Left ventricle myocardium superior (tissue), 1 donor: ENCODE data around the gene INPPL1. TPM values are rescaled to one million over a fixed set of nuclear protein-coding genes. Genes with fewer than 3 reads are reported as not detected.

ENCODE experiments used
- ATAC-seq: fragments of 200-7000 bp; cut with Tn5 transposase; one replicate; pipeline ENCODE4 v1.9.1; 2020; ENCODE audit warnings: mild to moderate bottlenecking, moderate library complexity
- DNase-seq: peaks from one replicate; pipeline ENCODE4 v3.0.0-alpha.2; 2020
- intact Hi-C: fragments of 100-400 bp; cut with micrococcal nuclease; formaldehyde crosslinking; loops from one replicate; pipeline ENCODE4 v1.11.0; 2022
- total RNA-seq: library from RNA; stranded (reverse); fragmentation: NEBNext Ultra II Directional; extraction: Animal tissue kit (Norgen Biotek cat#: 25700); gene quantifications from one replicate; pipeline ENCODE4 v1.2.1, GENCODE V29; 2021
- donor health status: DM: no; HTN: yes; CAD: no; lungs with severe emphysema.

INPPL1 gene
- total RNA-seq, 1 donor from 2014 or later, result 136 TPM

DNA sequence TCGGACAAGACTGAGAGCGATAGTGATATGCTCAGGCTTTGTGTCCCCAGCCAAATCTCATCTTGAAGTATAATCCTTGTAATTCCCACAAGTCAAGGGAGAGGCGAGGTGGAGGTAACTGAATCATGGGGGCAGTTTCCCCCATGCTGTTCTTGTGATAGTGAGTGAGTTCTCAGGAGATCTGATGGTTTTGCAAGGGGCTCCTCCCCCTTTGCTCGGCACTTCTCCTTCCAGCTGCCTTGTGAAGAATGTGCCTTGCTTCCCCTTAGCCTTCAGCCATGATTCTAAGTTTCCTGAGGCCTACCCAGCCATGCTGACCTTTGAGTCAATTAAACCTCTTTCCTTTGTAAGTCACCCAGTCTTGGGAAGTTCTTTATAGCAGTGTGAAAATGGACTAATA, 15.5 kb upstream of the INPPL1 start:
- ATAC-seq, result no peak
- no peak for DNase-seq

GRCh38 chr11:72216638-72217037, 7.9 kb upstream of the INPPL1 start, which contains the start of gene FOLR2:
Gene FOLR2, plus strand, starts transcription at chr11:72216794. Its CDS starts 1,791 bp downstream, at chr11:72218585.
- DNase-seq, result no peak
- intact Hi-C loops, result no loop called here
- ATAC-seq, result peak; percentile 63

More for the DNA sequence above, 15.5 kb upstream of the INPPL1 start:
- intact Hi-C loops, result no loop called here

DNA sequence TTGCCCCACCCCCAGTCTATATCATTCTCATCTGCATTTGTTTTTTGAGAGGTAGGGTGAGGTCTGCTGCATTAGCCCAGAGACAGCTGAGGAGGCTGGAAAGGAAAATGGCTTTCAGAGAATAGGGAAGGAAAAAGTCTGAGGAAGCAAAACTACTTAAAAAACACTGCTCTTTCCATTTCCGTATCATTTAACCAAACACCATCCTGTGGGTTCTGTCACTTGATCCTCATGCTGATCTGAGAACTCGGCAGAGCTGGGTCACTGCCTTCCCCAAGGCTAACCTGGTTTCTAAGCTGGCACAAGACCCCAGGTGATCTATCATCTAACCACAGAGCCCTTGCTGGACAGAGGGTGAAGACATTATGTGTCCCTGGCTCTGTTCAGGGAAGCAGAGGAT, 6.7 kb upstream of the INPPL1 start:
- intact Hi-C loops, result no loop called here
- DNase-seq, result no peak
- ATAC-seq, result peak; percentile 22

DNA sequence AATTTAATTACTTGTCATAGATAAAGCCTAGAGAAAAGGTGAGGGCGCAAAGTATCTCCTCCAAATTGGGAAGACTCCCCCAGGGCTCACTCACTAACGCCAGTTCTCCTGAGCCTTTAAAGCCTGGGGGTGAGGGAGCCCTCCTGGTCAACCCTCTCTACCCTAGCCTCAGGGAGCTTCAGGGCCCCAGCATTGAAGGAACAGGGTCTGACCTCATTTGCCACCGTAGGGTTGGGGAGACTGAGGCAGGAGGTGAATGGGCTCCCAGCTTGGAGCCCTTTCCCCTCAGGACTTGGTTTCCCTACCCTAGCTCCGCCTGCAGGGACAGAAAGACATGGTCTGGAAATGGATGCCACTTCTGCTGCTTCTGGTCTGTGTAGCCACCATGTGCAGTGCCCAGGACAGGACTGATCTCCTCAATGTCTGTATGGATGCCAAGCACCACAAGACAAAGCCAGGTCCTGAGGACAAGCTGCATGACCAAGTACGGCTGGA, 6.3 kb upstream of the INPPL1 start:
- ATAC-seq (no peak), DNase-seq (no peak)
- intact Hi-C loops, result no loop called here

DNA sequence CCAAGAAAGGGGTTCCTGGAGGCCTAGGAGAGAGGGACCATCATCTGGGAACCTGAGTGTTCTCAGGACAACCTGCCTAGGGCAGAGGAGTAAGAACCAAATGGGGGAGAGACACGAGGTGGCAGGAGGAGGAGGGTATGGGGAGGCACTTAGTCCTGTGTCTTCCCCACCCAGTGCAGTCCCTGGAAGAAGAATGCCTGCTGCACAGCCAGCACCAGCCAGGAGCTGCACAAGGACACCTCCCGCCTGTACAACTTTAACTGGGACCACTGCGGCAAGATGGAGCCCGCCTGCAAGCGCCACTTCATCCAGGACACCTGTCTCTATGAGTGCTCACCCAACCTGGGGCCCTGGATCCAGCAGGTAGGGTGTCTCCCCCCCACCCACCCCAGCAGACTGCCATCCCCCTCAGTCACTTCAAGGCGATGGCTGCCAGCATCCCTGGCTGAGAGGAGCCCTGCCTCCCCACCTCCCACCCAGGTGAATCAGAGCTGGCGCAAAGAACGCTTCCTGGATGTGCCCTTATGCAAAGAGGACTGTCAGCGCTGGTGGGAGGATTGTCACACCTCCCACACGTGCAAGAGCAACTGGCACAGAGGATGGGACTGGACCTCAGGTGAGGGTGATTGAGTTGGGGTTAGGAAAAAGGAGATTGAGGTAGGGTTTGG, 3.7 kb upstream of the INPPL1 start:
- ATAC-seq (no peak), DNase-seq (no peak)
- intact Hi-C loops, result no loop called here

DNA sequence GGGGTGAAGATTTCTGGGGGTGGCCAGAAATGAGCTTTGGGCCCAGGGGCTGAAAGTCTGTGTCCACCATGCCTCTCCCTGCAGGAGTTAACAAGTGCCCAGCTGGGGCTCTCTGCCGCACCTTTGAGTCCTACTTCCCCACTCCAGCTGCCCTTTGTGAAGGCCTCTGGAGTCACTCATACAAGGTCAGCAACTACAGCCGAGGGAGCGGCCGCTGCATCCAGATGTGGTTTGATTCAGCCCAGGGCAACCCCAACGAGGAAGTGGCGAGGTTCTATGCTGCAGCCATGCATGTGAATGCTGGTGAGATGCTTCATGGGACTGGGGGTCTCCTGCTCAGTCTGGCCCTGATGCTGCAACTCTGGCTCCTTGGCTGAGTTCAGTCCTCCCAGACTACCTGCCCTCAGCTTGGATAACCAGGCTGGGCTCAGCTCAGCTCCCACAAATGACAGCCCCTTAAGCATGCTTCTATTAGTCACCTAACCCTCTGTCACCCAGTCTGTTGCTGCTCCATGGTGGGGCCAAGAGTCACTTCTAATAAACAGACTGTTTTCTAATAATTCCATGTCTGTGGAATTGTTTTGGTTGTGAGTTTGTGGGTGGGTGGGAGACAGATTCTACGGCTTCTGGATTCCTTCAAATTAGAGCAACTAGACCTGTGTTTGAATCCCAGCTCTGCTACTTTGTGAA, 3.0 kb upstream of the INPPL1 start:
- intact Hi-C loops, result no loop called here
- ATAC-seq, result no peak
- peak; percentile 44 for DNase-seq

GRCh38 chr11:72222106-72222891, 2.3 kb upstream of the INPPL1 start:
- ATAC-seq (no peak), DNase-seq (no peak)
- intact Hi-C loops, result no loop called here

DNA sequence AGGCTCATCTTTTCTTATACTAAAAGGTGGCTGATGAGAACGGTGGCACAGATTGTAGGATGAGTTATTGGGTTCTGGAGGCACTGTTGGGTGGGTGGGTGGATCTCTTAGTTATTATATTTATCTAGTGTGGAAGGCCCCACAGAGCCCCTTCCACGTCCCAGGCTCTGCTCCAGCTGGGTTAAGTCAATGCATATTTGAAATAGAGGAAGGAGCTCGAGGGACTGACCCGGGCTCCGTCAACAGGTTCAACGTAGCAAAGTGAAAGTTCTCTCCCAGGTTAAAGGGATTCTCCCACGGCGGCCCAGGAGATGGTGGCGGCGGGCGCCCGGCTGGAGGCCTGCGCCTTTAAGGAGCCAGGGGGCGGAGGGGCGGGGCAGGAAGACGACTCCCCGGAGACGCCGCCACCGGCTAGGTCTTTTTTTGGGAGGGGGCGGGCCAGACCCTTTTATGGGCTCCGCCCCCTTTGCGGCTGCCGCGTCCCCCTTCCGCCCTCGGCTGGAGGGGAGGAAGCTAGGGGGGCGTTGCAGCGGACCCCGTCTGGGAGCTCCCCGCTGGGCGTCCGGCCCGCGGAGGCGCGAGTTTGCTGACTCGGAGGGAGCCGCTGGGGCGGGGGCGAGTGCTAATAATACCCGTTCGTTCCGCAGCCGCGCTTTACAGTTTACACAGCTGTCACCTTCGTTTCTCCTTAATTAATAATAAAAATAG, 1.5 kb upstream of the INPPL1 start:
- peak; percentile 97 for DNase-seq
- intact Hi-C loops, result no loop called here
- peak; percentile 91 for ATAC-seq

DNA sequence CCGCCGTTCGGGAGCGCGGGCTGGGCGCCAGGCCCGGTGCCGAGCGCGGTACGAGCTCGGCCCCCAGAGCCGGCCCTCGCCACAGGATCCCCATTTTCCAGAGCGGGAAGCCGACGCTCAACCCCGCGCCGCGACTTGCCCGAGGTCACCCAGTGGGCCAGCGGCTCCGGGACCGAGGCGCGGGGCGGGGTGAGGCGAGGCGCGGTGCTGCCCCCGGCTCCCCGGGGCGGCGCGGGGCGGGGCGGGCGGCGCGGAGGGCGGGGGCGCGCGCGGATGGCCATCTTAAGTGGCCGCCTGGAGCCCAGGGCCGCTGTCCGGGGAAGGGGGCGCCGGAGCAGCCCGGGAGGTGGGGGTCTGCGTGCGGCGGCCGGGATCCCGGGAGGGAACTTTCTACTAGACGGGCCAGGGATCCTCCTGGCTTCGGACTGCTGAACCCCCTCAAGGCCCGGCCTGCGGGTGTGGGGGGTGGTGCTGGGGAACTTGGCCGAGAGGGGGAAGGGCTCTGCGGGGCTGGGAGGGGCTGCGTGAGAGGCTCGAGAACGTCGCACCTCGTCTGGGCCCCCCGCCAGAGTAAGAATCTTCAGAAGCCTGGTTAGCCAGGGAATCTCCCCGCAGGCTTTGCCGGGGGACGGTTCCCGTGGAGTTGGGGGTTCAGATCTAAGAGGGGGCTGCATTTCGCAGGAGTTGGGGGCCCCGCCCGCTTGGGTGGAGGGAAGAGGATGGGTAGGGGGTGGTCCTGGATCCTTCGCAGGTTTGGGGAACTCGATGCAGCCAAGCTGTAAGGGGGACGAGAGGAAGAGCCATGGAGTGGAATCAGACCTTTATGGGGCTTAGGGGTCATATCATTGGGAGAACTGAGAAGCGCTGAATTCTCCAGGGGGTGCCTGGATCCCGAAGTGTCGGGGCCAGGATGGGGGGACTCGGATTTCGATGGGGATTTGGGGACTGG, 678 bp upstream of the INPPL1 start:
- intact Hi-C loops, result no loop called here
- DNase-seq (peak; percentile 89), ATAC-seq (peak; percentile 87)

- no peak for DNase-seq
- no peak for ATAC-seq
- intact Hi-C loops, result no loop called here
Observed at GRCh38 chr11:72225411-72225951, 914 bp downstream of the INPPL1 start.

GRCh38 chr11:72226701-72227100, 2.1 kb downstream of the INPPL1 start:
- DNase-seq, result no peak
- intact Hi-C loops, result no loop called here
- ATAC-seq, result no peak

DNA sequence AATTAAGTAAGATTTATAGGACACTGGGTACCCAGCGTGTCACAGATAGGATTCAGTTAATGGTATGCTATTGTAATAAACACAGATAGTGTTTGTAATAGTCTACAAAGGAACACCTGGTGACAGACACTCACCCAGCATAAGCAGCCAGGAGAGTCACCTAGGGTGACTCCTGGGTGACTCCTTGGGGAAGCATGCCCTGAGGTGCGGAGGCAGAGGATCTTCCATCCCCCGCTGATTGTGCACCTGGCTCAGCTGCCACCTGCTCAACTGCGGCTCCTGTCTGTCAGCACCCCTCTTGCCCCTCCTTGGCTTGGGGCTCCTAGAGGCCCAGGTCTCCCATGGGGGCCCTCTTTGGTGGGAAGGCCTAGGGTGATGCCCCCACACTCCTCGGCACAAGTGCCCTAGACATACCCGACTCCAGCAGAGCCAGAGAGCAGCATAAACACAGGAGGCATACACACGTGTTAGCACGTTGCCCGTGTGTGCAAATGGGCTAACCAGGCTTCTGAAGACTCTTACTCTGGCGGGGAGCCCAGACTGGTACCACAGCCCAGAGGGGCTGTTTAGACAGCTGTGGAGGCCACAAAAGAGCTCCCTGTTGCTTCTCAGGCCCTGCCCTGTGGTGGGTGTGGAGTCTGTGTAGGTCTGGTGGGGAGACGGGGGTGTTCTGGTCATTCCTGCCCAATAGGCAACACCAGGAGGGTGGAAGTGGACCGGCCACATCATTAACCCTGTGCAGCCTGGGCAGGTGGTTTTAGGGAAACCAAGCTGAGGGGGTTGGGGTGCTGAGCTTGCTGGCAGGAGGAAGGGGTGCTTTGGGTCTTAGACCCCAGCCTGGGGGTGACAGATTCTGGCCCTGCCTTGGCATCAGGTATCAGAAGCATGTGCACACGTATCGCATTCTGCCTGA, 3.0 kb downstream of the INPPL1 start:
- intact Hi-C loops, result no loop called here
- DNase-seq (peak; percentile 16), ATAC-seq (no peak)

GRCh38 chr11:72228229-72228843, 3.8 kb downstream of the INPPL1 start:
- intact Hi-C loops, result no loop called here
- DNase-seq (no peak), ATAC-seq (no peak)

DNA sequence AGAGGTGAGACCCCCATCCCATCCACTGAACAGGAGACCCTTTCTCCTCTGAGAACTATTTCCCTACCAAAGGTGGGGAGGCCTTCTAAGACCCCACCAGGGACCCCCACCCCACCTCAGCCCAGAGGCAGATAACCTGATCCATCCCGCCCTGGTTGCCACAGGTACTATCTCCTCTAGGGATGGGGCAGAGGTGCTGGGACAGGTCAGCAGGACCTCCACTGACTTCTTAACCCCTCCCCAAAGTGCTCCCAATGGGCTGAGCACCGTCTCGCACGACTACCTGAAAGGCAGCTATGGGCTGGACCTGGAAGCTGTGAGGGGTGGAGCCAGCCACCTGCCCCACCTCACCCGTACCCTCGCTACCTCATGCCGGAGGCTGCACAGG, 4.3 kb downstream of the INPPL1 start:
- intact Hi-C loops, result no loop called here
- DNase-seq (no peak), ATAC-seq (no peak)

GRCh38 chr11:72229336-72229924, 4.9 kb downstream of the INPPL1 start:
- ATAC-seq (no peak), DNase-seq (no peak)
- intact Hi-C loops, result no loop called here
